ENCODE measurements around the gene DIP2B.

The DIP2B gene

DNA sequence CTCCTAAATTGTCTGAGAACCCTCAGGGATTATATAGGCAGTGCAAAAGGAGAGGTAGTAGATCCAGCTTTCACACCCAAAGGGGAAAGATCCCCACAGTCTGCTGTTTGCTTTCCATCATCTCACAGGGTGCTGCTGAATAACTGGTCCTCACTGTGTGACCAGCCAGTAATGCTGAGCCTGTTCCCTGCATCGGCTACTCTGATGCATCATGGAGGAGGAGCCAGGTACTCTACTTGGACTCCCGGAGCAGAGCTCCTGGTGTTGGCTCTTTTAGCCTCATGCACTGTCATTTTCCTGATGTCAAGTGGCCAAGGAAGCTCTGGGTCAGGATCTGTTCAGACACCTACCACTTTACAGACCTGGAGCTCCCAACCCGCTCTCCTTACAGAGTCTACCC lies 131.7 kb downstream of the DIP2B start:
- no peak for DNase-seq (ENCODE audit: low read depth)

DNA sequence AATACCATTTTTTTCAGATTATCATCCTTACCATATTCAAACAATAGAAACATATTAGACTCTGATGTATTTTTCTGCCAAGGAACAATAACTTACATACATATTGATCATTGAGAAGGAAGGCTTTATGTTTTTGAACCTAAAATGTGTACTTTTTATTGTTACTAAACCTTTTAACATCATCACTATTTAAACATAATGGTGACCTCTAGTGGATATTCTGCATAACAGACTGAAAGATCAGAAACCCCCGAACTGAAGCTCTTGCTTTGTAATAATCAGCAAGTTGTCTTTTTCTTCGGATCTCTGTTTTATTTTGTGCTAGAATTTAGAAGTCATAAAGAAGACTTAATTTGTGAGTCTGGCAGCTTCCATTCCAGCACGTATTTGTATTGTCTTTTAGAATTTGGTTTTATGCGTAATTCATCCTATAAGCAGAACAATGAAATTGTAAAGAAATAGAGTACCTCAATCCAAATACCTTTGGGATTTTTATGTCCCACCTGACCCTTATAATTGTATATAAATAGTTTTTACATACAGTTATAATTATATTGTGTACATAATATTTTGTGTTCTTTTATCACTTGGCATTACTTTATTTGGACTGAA lies 133.2 kb downstream of the DIP2B start:
- no peak for DNase-seq (ENCODE audit: low read depth)

- no peak for DNase-seq (ENCODE audit: low read depth)
Measured at GRCh38 chr12:50638482-50638880, 133.7 kb downstream of the DIP2B start.

- no peak for DNase-seq (ENCODE audit: low read depth)
Measured at GRCh38 chr12:50639721-50640120, 134.9 kb downstream of the DIP2B start.

- no peak for DNase-seq (ENCODE audit: low read depth)
Measured at GRCh38 chr12:50640321-50640939, 135.6 kb downstream of the DIP2B start.

- peak; percentile 68 for DNase-seq (ENCODE audit: low read depth)
Measured at GRCh38 chr12:50641566-50641965, 136.8 kb downstream of the DIP2B start.

GRCh38 chr12:50642035-50642451 lies 137.3 kb downstream of the DIP2B start:
- DNase-seq (ENCODE audit: low read depth): no peak

DNA sequence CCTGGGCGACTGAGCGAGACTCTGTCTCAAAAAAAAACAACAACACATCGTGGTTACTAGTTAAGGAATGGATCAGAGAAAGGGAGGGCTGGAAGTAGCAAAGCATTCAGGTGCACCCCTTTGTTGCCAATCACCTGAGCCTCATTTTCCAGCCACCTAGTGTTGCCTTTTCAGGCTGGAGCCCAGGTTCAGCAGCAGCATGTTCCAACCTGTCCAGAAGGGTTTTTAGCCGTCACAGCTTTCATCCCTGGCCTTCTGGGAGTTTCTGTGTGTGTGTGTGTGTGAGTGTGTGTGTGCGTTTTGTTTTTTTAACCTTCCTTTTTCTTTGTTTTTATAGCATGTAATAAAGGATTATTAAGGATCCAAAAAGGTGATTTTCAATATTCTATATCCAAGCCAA lies 138.0 kb downstream of the DIP2B start:
- DNase-seq (ENCODE audit: low read depth): no peak

DNA sequence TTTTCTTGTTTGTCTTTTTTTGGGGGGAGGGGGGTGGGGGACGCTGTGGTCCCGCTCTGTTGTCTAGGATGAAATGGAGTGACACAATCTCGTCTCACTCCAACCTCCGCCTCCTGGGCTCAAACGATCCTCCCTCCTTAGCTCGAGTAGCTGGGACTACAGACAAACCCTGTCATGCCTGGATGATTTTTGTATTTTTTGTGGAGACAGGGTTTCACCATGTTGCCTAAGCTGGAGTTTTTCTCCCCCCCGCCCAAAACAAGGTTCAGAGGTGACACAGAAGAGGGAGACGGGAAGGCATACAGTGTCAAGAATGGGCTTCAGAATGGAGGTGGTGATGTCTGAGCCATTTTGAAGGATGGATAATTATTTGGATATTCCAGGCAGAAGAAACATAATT lies 142.2 kb downstream of the DIP2B start:
- DNase-seq (ENCODE audit: low read depth): no peak

- DNase-seq (ENCODE audit: low read depth): no peak
Measured at GRCh38 chr12:50647479-50647878, 142.7 kb downstream of the DIP2B start.

DNA sequence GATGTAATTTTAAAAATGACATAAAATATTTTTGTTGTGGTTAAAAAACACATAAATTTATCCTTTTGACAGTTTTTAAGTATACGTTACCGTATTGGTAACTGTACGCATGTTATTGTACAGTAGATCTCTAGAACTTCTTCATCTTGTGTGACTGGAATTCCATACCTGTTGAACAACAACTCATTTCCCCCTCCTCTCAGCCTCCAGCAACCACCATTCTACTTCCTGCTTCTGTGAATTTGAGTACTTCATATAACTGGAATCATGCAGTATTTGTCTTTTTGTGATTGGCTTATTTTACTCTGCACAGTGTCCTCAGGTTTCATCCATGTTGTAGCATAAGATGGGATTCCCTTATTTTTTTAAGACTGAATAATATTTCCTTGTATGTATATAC lies 145.5 kb downstream of the DIP2B start:
- DNase-seq (ENCODE audit: low read depth): no peak

DNA sequence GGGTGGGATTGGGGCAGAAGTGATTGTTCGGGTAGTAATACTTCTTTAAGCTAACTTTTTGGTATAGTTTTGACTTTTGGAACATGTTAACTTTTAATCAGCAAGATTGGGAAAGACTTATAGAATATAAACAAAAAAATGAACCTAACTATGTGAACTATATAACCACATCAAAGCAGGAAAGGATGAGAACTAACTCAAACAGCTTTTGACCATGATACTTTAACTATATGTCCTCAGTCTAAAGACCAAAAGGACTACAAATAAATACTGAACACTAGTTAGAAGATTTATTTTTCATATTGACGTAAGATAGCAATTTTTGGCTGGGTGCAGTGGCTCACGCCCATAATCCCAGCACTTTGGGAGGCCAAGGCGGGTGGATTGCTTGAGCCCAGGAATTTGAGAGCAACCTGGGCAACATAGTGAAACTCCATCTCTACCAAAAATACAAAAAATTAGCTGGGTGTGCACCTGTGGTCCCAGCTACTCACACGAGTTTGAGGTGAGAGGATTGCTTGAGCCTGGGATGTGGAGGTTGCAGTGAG lies 150.7 kb downstream of the DIP2B start:
- DNase-seq (ENCODE audit: low read depth): no peak

DNA sequence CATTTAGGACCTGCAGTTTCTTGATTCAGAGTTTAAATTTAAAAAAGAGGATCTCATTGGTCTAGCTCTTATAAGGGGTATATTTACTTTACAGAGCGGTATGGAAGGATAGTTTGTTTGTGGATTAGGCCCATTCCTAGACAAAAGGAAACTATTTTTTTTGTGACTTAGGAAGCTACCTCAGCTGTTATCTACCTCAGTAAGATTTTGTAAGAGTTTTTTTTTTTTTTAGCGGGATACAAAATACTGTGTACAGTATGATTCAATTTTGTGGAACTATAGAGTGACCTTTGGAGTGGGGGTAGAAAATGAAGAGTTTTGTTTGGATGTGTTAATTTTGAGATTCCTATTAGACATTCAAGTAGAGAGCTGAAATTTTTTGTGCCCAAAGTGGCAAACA lies 154.5 kb downstream of the DIP2B start:
- no peak for DNase-seq (ENCODE audit: low read depth)

GRCh38 chr12:50659690-50660424 lies 155.1 kb downstream of the DIP2B start:
- DNase-seq (ENCODE audit: low read depth): no peak

- DNase-seq (ENCODE audit: low read depth): no peak
Measured at GRCh38 chr12:50660425-50660822, 155.6 kb downstream of the DIP2B start.

DNA sequence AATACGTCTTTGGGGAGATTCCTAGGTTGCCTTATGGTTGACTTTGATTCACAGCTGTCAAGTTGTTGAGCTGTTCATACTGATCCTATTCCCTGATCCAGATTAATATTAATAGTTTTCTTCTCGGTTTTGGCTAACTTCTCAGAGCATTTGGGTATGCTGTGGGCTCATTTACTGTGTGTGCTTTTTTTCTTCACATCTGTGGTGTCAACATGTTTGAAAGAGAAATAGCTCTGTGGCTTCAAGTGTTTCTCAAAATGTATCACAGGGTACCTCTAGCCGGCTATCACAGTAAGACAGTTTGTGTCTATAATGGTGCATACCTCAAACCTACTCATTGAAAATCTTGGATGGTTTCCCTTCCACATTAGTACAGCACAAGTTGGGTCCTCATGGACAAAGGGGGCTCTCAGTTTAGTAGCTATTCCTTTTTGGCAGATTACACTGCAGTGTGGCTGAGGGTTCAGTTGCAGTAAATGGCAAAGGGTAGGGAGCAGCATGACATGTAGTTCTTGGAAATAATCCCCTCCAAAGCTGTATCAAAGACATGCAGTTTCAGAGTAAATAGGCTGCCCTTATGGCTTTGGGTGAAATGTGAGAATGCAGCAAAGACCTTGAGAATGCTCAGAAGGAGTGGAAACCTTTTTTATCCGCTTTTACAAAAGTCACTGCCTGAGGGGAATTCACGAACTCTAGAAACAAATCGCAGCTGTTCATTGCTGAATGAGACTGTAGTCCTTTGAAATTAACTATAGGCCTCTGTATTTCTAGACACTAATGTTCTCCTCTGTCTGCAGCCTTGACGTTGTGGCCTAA lies 156.7 kb downstream of the DIP2B start:
- no peak for DNase-seq (ENCODE audit: low read depth)

- no peak for DNase-seq (ENCODE audit: low read depth)
Measured at GRCh38 chr12:50662116-50662510, 157.3 kb downstream of the DIP2B start.

DNA sequence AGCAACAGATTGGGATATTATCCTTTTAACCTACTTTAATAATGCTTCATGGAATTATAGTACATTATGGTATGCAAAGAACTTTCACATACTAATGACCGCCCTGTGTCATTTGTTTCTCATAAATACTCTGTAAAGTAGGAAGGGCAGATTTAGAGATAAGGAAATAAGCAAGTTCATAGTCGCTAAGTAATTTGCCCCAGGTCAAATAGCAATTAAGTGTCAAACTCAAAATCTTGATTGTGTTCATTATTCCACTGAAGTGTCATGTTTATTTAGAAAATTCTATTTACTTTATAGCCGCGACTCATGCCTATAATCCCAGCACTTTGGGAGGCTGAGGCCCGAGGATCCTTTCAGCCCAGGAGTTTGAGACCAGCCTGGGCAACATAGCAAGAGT lies 160.4 kb downstream of the DIP2B start:
- no peak for DNase-seq (ENCODE audit: low read depth)

GRCh38 chr12:50665609-50666008 lies 160.8 kb downstream of the DIP2B start:
- DNase-seq (ENCODE audit: low read depth): no peak

DNA sequence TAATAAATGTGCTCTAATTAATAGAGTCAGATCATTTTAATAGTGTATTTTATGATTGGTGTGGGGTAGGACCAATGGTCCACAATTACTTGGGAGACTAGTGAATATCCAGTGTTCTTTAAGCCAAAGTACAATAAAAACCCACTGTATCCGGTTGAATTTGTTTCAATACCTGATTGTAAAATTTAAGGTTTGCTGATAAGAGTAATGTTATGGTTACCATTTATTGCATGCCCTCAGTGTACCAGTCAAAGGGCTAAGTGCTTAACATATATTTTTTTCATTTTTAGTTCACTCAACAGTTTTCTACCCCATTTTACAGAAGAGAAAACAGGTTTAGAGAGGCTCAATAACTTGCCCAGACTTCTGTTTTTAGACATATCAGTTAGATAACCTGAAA lies 161.2 kb downstream of the DIP2B start:
- no peak for DNase-seq (ENCODE audit: low read depth)

DNA sequence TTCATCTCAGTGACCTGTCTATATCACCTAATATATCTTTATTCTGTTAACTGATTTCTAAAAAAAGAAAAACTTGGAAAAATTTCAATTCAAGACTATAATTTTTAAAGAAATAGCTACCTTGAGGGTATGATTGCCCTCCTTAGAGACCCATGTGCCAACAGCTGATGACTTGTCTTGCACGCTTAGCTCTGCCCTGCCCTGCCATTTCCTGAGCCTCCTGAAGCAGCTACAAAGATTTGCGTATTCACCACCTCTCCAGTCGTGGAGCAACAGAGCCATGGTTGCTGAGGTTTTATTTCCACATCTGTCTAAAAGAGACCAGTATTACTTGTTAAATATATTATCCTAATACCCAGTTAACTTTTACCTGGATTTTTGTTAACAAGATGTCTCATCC lies 167.4 kb downstream of the DIP2B start:
- no peak for DNase-seq (ENCODE audit: low read depth)

GRCh38 chr12:50676756-50677155 lies 172.0 kb downstream of the DIP2B start:
- DNase-seq (ENCODE audit: low read depth): no peak

Data from CMK (cell line).